GM23338 (cell line): ENCODE measurements around the gene NCS1.

Experiments used
- CREB1 ChIP-seq: fragments of 250-450 bp; sonication (Bioruptor Pico); IDR thresholded peaks from 2 replicates; pipeline ENCODE4 v1.5.0; 2020; ENCODE audit warnings: low read depth, mild to moderate bottlenecking, moderate library complexity
- EZH2 ChIP-seq: fragments of 200-600 bp; sonication (generic); IDR thresholded peaks from one replicate; pipeline ENCODE4 v1.8.0; 2017; ENCODE audit warnings: antibody characterized with exemption, mild to moderate bottlenecking, low read depth; ENCODE audit not compliant: unreplicated experiment
- EZH2phosphoT487 ChIP-seq: fragments of 200-600 bp; sonication (generic); IDR thresholded peaks from one replicate; pipeline ENCODE4 v1.8.1; 2018; ENCODE audit warnings: antibody characterized with exemption; ENCODE audit not compliant: unreplicated experiment
- JUNB ChIP-seq: IDR thresholded peaks from one replicate; pipeline ENCODE4 v1.6.1; 2016; ENCODE audit warnings: antibody characterized with exemption; ENCODE audit not compliant: unreplicated experiment
- POLR2AphosphoS5 ChIP-seq: IDR thresholded peaks from 2 replicates; pipeline ENCODE4 v1.6.1; 2016; ENCODE audit warnings: antibody characterized with exemption, low read depth
- STAT1 ChIP-seq: IDR thresholded peaks from one replicate; pipeline ENCODE4 v1.6.1; 2016; ENCODE audit warnings: antibody characterized with exemption; ENCODE audit not compliant: unreplicated experiment
- ZNF331 ChIP-seq: fragments of 250-450 bp; sonication (Bioruptor Pico); IDR thresholded peaks from 2 replicates; pipeline ENCODE4 v1.5.0; 2020; ENCODE audit warnings: low read depth, mild to moderate bottlenecking, moderate library complexity
- TF ChIP-seq, protein P1 (sequence below), 2 experiments: fragments of 200-600 bp in 1 of 2; sonication (generic) in 1 of 2; conservative IDR thresholded peaks; 2 replicates each; pipeline versions ENCODE4 v1.5.1 to v1.6.1; 2016 to 2017; ENCODE audit warnings: antibody characterized with exemption in 2 of 2, low read depth in 2 of 2, mild to moderate bottlenecking in 2 of 2, moderate library complexity in 1 of 2
- TF ChIP-seq, protein P2 (sequence below): IDR thresholded peaks from one replicate; pipeline ENCODE4 v1.6.1; 2018; ENCODE audit warnings: antibody characterized with exemption; ENCODE audit not compliant: unreplicated experiment

DNA sequence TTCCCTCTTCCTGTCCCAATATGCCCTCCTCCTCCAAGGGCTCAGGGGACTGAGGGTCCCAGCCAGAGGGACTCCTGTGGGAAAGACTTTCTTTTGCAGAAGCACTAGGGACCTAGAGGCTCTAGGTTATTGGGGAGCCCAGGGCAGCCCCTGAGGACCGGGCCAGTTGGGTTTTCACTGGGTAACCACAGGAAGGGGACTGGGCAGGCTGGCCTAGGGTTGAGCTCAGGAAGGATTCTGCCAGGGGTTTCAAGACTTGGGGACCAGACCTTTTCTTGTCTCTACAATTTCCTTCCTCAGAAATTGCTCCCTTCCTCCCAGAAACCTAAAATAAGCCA, 69.0 kb downstream of the NCS1 start:
- TF ChIP-seq, protein P1, sequence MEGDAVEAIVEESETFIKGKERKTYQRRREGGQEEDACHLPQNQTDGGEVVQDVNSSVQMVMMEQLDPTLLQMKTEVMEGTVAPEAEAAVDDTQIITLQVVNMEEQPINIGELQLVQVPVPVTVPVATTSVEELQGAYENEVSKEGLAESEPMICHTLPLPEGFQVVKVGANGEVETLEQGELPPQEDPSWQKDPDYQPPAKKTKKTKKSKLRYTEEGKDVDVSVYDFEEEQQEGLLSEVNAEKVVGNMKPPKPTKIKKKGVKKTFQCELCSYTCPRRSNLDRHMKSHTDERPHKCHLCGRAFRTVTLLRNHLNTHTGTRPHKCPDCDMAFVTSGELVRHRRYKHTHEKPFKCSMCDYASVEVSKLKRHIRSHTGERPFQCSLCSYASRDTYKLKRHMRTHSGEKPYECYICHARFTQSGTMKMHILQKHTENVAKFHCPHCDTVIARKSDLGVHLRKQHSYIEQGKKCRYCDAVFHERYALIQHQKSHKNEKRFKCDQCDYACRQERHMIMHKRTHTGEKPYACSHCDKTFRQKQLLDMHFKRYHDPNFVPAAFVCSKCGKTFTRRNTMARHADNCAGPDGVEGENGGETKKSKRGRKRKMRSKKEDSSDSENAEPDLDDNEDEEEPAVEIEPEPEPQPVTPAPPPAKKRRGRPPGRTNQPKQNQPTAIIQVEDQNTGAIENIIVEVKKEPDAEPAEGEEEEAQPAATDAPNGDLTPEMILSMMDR (conservative IDR thresholded peaks at IDR 0.05; ENCODE audit: low read depth in 2 of 2) = no peak
- TF ChIP-seq EZH2 (no peak), EZH2phosphoT487 (no peak), CREB1 (no peak), POLR2AphosphoS5 (no peak), JUNB (no peak), ZNF331 (CRISPR knock-in tag) (no peak), STAT1 (no peak)
- TF ChIP-seq, protein P2, sequence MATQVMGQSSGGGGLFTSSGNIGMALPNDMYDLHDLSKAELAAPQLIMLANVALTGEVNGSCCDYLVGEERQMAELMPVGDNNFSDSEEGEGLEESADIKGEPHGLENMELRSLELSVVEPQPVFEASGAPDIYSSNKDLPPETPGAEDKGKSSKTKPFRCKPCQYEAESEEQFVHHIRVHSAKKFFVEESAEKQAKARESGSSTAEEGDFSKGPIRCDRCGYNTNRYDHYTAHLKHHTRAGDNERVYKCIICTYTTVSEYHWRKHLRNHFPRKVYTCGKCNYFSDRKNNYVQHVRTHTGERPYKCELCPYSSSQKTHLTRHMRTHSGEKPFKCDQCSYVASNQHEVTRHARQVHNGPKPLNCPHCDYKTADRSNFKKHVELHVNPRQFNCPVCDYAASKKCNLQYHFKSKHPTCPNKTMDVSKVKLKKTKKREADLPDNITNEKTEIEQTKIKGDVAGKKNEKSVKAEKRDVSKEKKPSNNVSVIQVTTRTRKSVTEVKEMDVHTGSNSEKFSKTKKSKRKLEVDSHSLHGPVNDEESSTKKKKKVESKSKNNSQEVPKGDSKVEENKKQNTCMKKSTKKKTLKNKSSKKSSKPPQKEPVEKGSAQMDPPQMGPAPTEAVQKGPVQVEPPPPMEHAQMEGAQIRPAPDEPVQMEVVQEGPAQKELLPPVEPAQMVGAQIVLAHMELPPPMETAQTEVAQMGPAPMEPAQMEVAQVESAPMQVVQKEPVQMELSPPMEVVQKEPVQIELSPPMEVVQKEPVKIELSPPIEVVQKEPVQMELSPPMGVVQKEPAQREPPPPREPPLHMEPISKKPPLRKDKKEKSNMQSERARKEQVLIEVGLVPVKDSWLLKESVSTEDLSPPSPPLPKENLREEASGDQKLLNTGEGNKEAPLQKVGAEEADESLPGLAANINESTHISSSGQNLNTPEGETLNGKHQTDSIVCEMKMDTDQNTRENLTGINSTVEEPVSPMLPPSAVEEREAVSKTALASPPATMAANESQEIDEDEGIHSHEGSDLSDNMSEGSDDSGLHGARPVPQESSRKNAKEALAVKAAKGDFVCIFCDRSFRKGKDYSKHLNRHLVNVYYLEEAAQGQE = no peak
